K562 (cell line): ENCODE results near the gene ARL10. TPM values are rescaled to one million over a fixed set of nuclear protein-coding genes. Genes with fewer than 3 reads are reported as not detected.

Experiments used
- ATAC-seq: fragments of 200-7000 bp; cut with Tn5 transposase; 3 replicates; pipeline ENCODE4 v1.9.1; 2020; ENCODE audit warnings: moderate library complexity
- BruUV-seq: library from RNA; stranded (reverse); fragments of 400-500 nt; replicated peaks from 2 replicates; lab custom pipeline; 2021; lab: Mats Ljungman, UMichigan
- CTCF ChIA-PET: fragments of 300-600 bp; formaldehyde crosslinking; extraction: SDS; loops from one replicate; lab custom pipeline; 2021; ENCODE audit warnings: low intra/inter-chr PET ratio; lab: Yijun Ruan, JAX
- POLR2A ChIA-PET: fragments of 300-600, 350-650 bp; sonication (Branson Sonifier 250); formaldehyde crosslinking; extraction: SDS; loops from one replicate; lab custom pipeline; 2021; ENCODE audit warnings: antibody characterized with exemption, inconsistent platforms; lab: Yijun Ruan, JAX
- DNase-seq, 4 experiments: peaks; one replicate each; pipeline versions ENCODE4 v3.0.0 to v3.0.0-alpha.2; 2011 to 2018; ENCODE audit warnings: low spot score in 3 of 4, mixed read lengths in 3 of 4; ENCODE audit errors: extremely low read depth in 1 of 4
- FAIRE-seq: peaks from 2 replicates; lab custom pipeline; 2011; peaks lifted over from hg19 to GRCh38; lab: Jason Lieb, UNC
- H2AFZ ChIP-seq: 2 replicates; pipeline ENCODE4 v1.6.0; 2011; ENCODE audit warnings: low read depth, low read length, control low read depth, inconsistent platforms
- H3K27ac ChIP-seq: fragments of 200-600 bp; 3 replicates; pipeline ENCODE4 v1.8.0; 2011; ENCODE audit warnings: low read depth, mild to moderate bottlenecking, control low read depth, inconsistent platforms, low read length, moderate library complexity, mixed read lengths; ENCODE audit errors: extremely low read depth
- H3K27me3 ChIP-seq, 2 experiments: fragments of 300-600 bp in 1 of 2; 2 replicates in 1 of 2; 3 replicates in 1 of 2; pipeline versions ENCODE4 v1.6.0 to v1.8.0; 2011; ENCODE audit warnings: inconsistent platforms in 2 of 2, low read length in 2 of 2, mild to moderate bottlenecking in 1 of 2, mixed read lengths in 1 of 2, moderate library complexity in 1 of 2; ENCODE audit not compliant: control insufficient read depth in 2 of 2, insufficient read depth in 2 of 2
- H3K36me3 ChIP-seq: fragments of 300-600 bp; 3 replicates; pipeline ENCODE4 v1.8.0; 2011; ENCODE audit warnings: mild to moderate bottlenecking, low read length, inconsistent platforms; ENCODE audit not compliant: control insufficient read depth, insufficient read depth
- H3K4me1 ChIP-seq, 2 experiments: fragments of 200-600 bp in 1 of 2; replicated peaks in 1 of 2; 2 replicates in 1 of 2; 3 replicates in 1 of 2; pipeline versions ENCODE4 v1.5.1 to v1.8.0; 2011; ENCODE audit warnings: inconsistent platforms in 2 of 2, low read length in 2 of 2, mild to moderate bottlenecking in 1 of 2, mixed read lengths in 1 of 2, moderate library complexity in 1 of 2; ENCODE audit not compliant: control insufficient read depth in 2 of 2, insufficient read depth in 2 of 2
- H3K4me2 ChIP-seq: 2 replicates; pipeline ENCODE4 v1.6.1; 2011; ENCODE audit warnings: low read length, control low read depth, inconsistent platforms, mixed read lengths; ENCODE audit not compliant: insufficient read depth
- H3K4me3 ChIP-seq: fragments of 200-600 bp; sonication (generic), shearing (Covaris generic); 2 replicates; pipeline ENCODE4 v1.5.1; 2016; ENCODE audit warnings: control low read depth, inconsistent platforms
- H3K79me2 ChIP-seq: fragments of 200-600 bp; 3 replicates; pipeline ENCODE4 v1.8.0; 2011; ENCODE audit warnings: low read length, inconsistent platforms; ENCODE audit not compliant: control insufficient read depth, insufficient read depth
- H3K9ac ChIP-seq, 2 experiments: 2 replicates each; pipeline versions ENCODE4 v1.6.0 to v1.6.1; 2011; ENCODE audit warnings: low read depth in 2 of 2, low read length in 2 of 2, control low read depth in 1 of 2, inconsistent platforms in 1 of 2, mild to moderate bottlenecking in 1 of 2, mixed read lengths in 1 of 2; ENCODE audit not compliant: insufficient read depth in 1 of 2
- H3K9me1 ChIP-seq: one replicate; pipeline ENCODE4 v1.6.0; 2011; ENCODE audit warnings: inconsistent platforms, mild to moderate bottlenecking, low read length, moderate library complexity; ENCODE audit not compliant: control insufficient read depth, insufficient read depth
- H3K9me3 ChIP-seq: replicated peaks from 2 replicates; pipeline ENCODE4 v1.5.1; 2011; ENCODE audit warnings: low read depth, low read length, inconsistent platforms; ENCODE audit not compliant: control insufficient read depth, insufficient read depth
- H4K20me1 ChIP-seq: replicated peaks from 2 replicates; pipeline ENCODE4 v1.6.1; 2011; ENCODE audit warnings: low read length, inconsistent platforms, mixed read lengths; ENCODE audit not compliant: control insufficient read depth, insufficient read depth
- BCOR ChIP-seq: fragments of 450-650 bp; IDR thresholded peaks from 2 replicates; pipeline ENCODE4 v1.6.1; 2016
- CSDE1 ChIP-seq, 2 experiments: fragments of 450-650 bp; IDR thresholded peaks; 2 replicates each; pipeline ENCODE4 v1.6.1; 2016; ENCODE audit warnings: mild to moderate bottlenecking in 1 of 2
- GTF2E2 ChIP-seq: fragments of 200-800 bp; sonication (Bioruptor generic); IDR thresholded peaks from 2 replicates; pipeline ENCODE4 v1.6.1; 2016; ENCODE audit warnings: missing genetic modification characterization, missing compliant biosample characterization
- HDGF ChIP-seq: fragments of 450-650 bp; IDR thresholded peaks from 2 replicates; pipeline ENCODE4 v1.6.1; 2016
- KDM1A ChIP-seq, 2 experiments: fragments of 450-650 bp; IDR thresholded peaks; 2 replicates each; pipeline ENCODE4 v1.6.1; 2016; ENCODE audit warnings: mild to moderate bottlenecking in 2 of 2
- NELFE ChIP-seq: IDR thresholded peaks from 2 replicates; pipeline ENCODE4 v1.6.1; 2011; ENCODE audit warnings: mild to moderate bottlenecking; ENCODE audit not compliant: insufficient read depth, insufficient read length
- RBM25 ChIP-seq: fragments of 200-400 bp; formaldehyde crosslinking; IDR thresholded peaks from 2 replicates; pipeline ENCODE4 v1.6.1; 2018; ENCODE audit warnings: low read length, low read depth, moderate library complexity; ENCODE audit not compliant: severe bottlenecking
- TAF7 ChIP-seq: fragments of 450-650 bp; IDR thresholded peaks from 2 replicates; pipeline ENCODE4 v1.6.1; 2016; ENCODE audit warnings: missing genetic modification characterization, missing compliant biosample characterization
- TRIM28 ChIP-seq: fragments of 450-650 bp; IDR thresholded peaks from 2 replicates; pipeline ENCODE4 v1.6.1; 2017
- ZNF445 ChIP-seq: fragments of 250-450 bp; sonication (Bioruptor Pico); IDR thresholded peaks from 2 replicates; pipeline ENCODE4 v1.4.0; 2020; ENCODE audit warnings: low read depth, mild to moderate bottlenecking, moderate library complexity
- WGBS: fragments of 100-300 bp; shearing (Covaris generic); methylation state at CpG from one replicate; pipeline ENCODE4 v1.1.6; 2016; ENCODE audit warnings: low coverage, mixed read lengths; ENCODE audit not compliant: insufficient coverage; ENCODE audit errors: missing lambda C conversion rate; 5-methylcytosine and 5-hydroxymethylcytosine counted together
- in situ Hi-C: fragments of 300-500 bp; cut with MboI; formaldehyde crosslinking; loops from 4 replicates; pipeline ENCODE4 v1.15.0; 2018; ENCODE audit warnings: inconsistent platforms, mixed read lengths
- intact Hi-C: fragments of 100-400 bp; cut with micrococcal nuclease; formaldehyde crosslinking; loops from 2 replicates; pipeline ENCODE4 v1.14.2; 2022
- polyA plus RNA-seq, 8 experiments: library from polyadenylated mRNA; depleted of rRNA in 4 of 8; stranded (reverse) in 5 of 8; unstranded in 3 of 8; fragments of >200 nt; fragmentation: Nextera tagmentation in 2 of 8; fragmentation: Illumina TruSeq in 1 of 8; extraction: Ambion mirVana in 2 of 8; extraction: Trizol in 1 of 8; gene quantifications; 2 replicates each; pipeline versions ENCODE4 v1.2.1 to v1.2.3, GENCODE V29; 2011 to 2014; ENCODE audit warnings: inconsistent platforms in 1 of 8, missing spikeins in 1 of 8
- total RNA-seq, 7 experiments: library from RNA; depleted of rRNA in 6 of 7; stranded (reverse); fragments of >200 nt in 6 of 7; fragmentation: Illumina TruSeq in 2 of 7; extraction: Trizol in 2 of 7; gene quantifications; 2 replicates each; pipeline versions ENCODE4 v1.2.1 to v1.2.3, GENCODE V29; 2011 to 2021; ENCODE audit warnings: low replicate concordance in 1 of 7
- TF ChIP-seq, protein P1 (sequence below): IDR thresholded peaks from 2 replicates; pipeline ENCODE4 v1.6.1; 2016; ENCODE audit warnings: missing genetic modification characterization, missing compliant biosample characterization
- TF ChIP-seq, protein P2 (sequence below): fragments of 250-450 bp; sonication (Bioruptor Pico); IDR thresholded peaks from 2 replicates; pipeline ENCODE4 v1.5.0; 2021
- TF ChIP-seq, protein P3 (sequence below): sonication (generic); formaldehyde crosslinking; IDR thresholded peaks from 2 replicates; pipeline ENCODE4 v1.4.0; 2020; ENCODE audit warnings: mild to moderate bottlenecking, missing genetic modification reagents

ARL10 gene
- total and polyA plus RNA-seq, 9 of the 15 experiments (the other 6 are each of a cell fraction or from before 2014, with no cell fraction given): under 0.01 to 0.40 (median 0.34) TPM; not detected in 3

DNA sequence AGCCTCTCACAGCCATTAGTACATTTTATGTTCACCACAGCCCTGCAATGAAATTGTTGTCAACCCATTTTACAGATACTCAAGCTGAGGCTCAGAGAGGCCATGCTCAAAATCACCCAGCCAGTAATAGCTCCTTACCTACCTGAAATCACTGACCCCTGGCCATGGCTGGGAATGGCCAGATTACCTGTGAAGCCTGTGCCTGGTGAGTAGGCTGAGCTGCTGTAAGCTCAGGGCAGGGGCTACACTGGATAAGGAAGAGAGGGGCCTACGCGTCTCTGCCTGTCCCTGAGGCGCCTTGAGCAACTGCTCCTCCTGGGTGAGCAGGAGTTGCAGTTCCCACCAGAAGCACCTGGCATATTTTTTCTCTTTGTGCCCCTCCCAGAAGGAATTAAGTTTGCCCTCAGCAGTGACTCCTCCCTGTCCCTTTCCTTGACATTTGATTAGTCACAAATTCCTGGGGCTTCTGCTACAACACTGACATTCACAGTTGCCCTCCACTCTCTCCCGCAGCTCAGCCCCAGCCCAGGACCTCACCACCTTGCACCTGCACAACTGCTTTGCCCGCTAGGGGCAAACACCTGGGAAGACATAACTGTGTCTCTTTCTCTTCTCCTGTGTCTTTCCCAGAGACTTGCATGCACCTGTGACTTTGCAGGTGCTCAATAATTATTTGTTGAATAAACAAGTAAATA lies 45.3 kb downstream of the ARL10 start:
- H2AFZ ChIP-seq: no peak overlapping the region
- H3K4me3 ChIP-seq: no peak overlapping the region
- H3K9me3 ChIP-seq: no peaks in the 10 kb centered on the region
- in situ Hi-C loops: no loop called here
- no peak for TF ChIP-seq HDGF
- no peak for TF ChIP-seq CSDE1 (IDR thresholded peaks at IDR 0.05)
- TF ChIP-seq, protein P1, sequence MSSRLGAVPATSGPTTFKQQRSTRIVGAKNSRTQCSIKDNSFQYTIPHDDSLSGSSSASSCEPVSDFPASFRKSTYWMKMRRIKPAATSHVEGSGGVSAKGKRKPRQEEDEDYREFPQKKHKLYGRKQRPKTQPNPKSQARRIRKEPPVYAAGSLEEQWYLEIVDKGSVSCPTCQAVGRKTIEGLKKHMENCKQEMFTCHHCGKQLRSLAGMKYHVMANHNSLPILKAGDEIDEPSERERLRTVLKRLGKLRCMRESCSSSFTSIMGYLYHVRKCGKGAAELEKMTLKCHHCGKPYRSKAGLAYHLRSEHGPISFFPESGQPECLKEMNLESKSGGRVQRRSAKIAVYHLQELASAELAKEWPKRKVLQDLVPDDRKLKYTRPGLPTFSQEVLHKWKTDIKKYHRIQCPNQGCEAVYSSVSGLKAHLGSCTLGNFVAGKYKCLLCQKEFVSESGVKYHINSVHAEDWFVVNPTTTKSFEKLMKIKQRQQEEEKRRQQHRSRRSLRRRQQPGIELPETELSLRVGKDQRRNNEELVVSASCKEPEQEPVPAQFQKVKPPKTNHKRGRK: no peak
- no peak for TF ChIP-seq GTF2E2 (tag)
- TF ChIP-seq, protein P2, sequence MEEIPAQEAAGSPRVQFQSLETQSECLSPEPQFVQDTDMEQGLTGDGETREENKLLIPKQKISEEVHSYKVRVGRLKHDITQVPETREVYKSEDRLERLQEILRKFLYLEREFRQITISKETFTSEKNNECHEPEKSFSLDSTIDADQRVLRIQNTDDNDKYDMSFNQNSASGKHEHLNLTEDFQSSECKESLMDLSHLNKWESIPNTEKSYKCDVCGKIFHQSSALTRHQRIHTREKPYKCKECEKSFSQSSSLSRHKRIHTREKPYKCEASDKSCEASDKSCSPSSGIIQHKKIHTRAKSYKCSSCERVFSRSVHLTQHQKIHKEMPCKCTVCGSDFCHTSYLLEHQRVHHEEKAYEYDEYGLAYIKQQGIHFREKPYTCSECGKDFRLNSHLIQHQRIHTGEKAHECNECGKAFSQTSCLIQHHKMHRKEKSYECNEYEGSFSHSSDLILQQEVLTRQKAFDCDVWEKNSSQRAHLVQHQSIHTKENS (CRISPR knock-in tag): no peak
- TF ChIP-seq RBM25: peak; percentile 34
- TF ChIP-seq BCOR: 0 out of 2 replicates have a peak, but pooled peaks have one; percentile 16
- no peak for TF ChIP-seq ZNF445 (CRISPR knock-in tag)
- TF ChIP-seq TRIM28: no peak
- TF ChIP-seq KDM1A (IDR thresholded peaks at IDR 0.05): peak in 1 of 2 experiments; percentile 29; a peak in 1 of 4 replicates
- TF ChIP-seq, protein P3, sequence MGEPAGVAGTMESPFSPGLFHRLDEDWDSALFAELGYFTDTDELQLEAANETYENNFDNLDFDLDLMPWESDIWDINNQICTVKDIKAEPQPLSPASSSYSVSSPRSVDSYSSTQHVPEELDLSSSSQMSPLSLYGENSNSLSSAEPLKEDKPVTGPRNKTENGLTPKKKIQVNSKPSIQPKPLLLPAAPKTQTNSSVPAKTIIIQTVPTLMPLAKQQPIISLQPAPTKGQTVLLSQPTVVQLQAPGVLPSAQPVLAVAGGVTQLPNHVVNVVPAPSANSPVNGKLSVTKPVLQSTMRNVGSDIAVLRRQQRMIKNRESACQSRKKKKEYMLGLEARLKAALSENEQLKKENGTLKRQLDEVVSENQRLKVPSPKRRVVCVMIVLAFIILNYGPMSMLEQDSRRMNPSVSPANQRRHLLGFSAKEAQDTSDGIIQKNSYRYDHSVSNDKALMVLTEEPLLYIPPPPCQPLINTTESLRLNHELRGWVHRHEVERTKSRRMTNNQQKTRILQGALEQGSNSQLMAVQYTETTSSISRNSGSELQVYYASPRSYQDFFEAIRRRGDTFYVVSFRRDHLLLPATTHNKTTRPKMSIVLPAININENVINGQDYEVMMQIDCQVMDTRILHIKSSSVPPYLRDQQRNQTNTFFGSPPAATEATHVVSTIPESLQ (CRISPR knock-in tag): no peak
- no peak for TF ChIP-seq NELFE
- no peak for TF ChIP-seq TAF7
- TF ChIP-seq, all 486 proteins: peak for 3
- ATAC-seq (no peak), FAIRE-seq (no peak), DNase-seq (peak in 2 of 4 experiments; percentile 6 to 11)
- intact Hi-C loops: loop anchor here (10.0 kb wide), 1 partner anchor 74 kb away; no protein-coding TSS in a partner anchor
- no TSS peak for BruUV-seq
- H3K4me2 ChIP-seq: no peak overlapping the region
- CTCF ChIA-PET: no interaction called here
- H4K20me1 ChIP-seq: peaks cover 9% of the 10 kb centered on the region; the same call in 1 of the 2 replicates
- no peak overlapping the region for H3K27ac ChIP-seq
- peaks cover 3 to 5% of the 10 kb centered on the region in 2 experiments; a peak in 4 of 5 replicates for H3K4me1 ChIP-seq
- H3K9ac ChIP-seq: no peak overlapping the region
- POLR2A ChIA-PET: interaction anchor here (0.7 to 1.2 kb wide), 2 partner anchors 16 to 127 kb away, joined by 3 read pairs; partner anchors contain the start of gene RNF44
- H3K27me3 ChIP-seq: no peaks in the 10 kb centered on the region
- peaks cover 4% of the 10 kb centered on the region for H3K9me1 ChIP-seq
- H3K79me2 ChIP-seq: peaks cover 15% of the 10 kb centered on the region
- H3K36me3 ChIP-seq: peaks cover 37% of the 10 kb centered on the region; the same call in 2 of the 3 replicates
- WGBS: 93% methylated on average over 5 of the region's 5 CpGs
